ENCODE results near the gene PACSIN3.

PACSIN3 gene

DNA sequence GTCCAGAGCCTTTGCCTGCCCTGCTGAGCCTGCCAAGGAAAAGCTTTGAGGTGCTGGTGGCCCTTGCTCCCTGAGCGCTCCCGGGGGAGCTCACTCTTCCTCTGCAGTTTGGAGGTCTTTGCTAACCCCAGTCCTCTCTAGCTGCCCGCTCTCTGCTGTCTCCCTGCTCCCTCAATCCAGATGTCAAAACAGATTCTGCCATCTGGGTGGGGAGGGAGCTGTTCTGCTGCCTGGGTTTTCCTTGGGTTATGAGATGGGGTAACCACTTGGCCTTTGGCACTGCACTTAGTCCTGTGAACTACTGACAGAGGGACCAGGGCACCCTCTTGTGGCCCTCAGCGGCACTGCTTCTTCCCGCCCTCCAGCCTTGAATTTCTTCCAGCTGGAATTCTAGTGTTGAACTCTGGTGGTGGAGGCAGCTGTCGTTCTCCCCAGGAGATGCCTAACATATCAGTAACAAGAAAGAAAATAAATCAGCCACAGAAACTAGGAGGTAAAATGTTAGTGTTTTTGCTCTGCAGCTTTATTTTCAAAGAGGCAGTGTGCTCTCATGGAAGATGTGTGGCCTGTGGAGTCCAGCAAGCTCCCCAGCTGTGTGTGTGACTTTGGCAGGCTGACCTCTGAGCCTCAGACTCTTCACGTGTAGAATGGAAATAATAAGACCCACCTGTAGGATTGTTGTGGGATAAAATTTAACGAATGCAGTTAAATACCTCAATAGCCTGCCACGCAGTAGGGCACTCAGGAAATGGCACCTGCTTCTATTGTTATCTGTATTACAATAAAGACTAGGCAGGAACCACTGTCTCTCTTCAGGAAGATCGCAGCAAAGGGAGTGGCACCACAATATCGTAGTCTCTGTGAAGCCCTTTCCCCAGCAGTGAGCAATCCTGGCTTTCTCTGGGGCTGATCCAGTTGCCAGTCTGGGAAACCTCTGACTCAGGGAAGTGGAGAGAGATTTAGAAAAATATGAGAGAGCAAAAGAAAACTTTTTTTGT, 33.0 kb downstream of the PACSIN3 start:
- peak; percentile 30 for DNase-seq (ENCODE audit: low read depth)

GRCh38 chr11:47152126-47152952, 33.9 kb downstream of the PACSIN3 start:
- no peak for DNase-seq (ENCODE audit: low read depth)

DNA sequence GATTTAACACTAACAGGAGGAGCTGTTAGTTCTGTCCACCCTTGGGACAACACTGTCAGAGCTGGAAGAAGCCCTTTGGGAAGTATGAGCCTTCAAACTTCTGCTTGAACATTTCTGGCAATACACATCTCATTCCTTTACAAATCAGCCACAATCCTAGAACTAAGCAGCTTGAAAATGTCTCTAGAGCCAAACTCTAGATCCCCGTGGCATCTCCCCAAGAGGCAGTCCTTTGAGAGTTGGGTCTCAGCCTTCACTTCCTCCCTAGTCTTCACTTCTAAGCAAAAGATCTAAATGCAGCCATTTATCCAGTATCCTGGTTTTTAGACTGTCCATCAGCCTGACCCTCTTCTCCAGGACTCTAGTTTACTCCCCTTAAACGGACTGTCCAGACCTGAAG, 36.5 kb downstream of the PACSIN3 start:
- no peak for DNase-seq (ENCODE audit: low read depth)

- DNase-seq (ENCODE audit: low read depth): no peak
Observed at GRCh38 chr11:47148903-47149531, 37.2 kb downstream of the PACSIN3 start.

- DNase-seq (ENCODE audit: low read depth): no peak
Observed at GRCh38 chr11:47148270-47148669, 38.0 kb downstream of the PACSIN3 start.

DNA sequence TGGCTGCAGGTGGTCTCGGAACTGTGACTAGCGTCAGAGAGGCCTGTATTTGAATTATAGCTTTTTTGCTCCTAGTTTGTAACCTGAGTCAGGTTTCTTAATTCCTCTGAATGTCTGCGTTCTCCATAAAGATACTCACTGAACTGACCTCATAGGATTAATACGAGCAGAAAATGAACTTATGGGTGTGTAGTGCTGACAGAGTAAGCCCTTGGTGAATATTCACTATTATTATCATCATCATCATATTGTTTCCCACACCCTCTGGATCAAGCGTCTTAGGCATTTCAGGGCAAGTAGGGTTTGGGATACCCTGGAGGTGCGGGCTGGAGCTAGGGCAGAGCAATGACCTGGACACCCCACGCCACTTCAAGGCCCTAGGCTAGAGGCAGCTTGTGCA, 38.6 kb downstream of the PACSIN3 start:
- no peak for DNase-seq (ENCODE audit: low read depth)

- DNase-seq (ENCODE audit: low read depth): no peak
Observed at GRCh38 chr11:47147250-47147649, 39.0 kb downstream of the PACSIN3 start.

DNA sequence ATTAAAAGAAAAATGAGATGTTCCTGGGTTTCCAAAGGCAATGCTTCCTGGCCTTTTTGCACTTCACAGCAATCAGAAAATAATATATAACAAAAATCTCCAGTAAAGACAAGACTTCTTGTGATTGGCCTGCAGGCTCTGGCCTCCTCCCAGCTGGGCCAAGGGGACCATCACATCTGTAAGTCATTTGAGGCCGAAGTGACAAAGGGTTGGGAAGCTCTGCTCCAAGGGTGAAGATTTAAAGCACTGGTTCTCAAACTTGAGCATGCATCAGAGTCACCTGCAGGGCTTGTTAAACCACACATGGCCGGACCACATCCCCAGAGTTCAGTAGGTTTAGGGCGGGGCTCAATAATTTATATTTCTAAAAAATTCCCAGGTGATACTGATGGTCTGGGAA, 41.7 kb downstream of the PACSIN3 start:
- DNase-seq (ENCODE audit: low read depth): no peak

GRCh38 chr11:47143322-47143721, 42.9 kb downstream of the PACSIN3 start:
- no peak for DNase-seq (ENCODE audit: low read depth)

DNA sequence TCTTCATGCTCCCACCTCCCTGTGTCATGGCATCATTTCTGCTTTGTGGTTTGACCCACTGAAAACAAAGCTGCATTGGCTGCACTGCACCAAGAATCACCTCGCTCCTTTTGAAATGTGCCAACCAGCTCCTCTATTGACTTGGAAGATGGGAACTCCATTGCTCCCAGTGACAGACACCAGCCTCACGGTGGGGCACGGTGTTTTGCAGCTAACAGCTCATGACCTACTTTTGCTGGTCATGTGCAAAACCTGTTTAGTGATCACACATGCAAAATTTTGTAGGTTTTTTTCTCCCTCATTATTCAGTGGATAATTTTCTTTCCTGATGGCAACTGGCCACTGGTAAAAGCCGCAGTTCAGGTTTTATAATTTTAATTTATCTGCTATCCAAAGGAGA, 46.4 kb downstream of the PACSIN3 start:
- no peak for DNase-seq (ENCODE audit: low read depth)

- no peak for DNase-seq (ENCODE audit: low read depth)
Observed at GRCh38 chr11:47137476-47137875, 48.8 kb downstream of the PACSIN3 start.

GRCh38 chr11:47136921-47137320, 49.3 kb downstream of the PACSIN3 start:
- DNase-seq (ENCODE audit: low read depth): no peak

DNA sequence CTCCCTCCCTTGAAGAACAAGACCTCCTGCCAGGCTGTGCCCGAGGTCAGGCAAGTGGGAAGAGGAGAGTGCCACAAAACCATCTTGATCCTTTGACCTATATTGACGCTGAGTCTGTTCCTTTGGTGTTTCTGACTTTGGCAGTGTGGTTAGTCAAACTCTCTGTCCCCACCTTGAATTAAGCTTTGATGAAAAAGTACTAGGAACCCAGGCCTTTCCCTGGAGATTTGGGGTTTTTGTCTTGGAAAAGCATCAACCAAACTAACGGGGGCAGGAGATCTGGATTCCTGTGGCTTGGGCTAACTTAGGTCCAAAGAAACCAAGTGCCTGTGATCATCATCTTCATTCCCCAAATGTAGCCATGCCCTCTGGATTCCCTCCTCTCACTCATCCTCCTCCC, 49.9 kb downstream of the PACSIN3 start:
- DNase-seq (ENCODE audit: low read depth): no peak

- no peak for DNase-seq (ENCODE audit: low read depth)
Observed at GRCh38 chr11:47132981-47133380, 53.3 kb downstream of the PACSIN3 start.

DNA sequence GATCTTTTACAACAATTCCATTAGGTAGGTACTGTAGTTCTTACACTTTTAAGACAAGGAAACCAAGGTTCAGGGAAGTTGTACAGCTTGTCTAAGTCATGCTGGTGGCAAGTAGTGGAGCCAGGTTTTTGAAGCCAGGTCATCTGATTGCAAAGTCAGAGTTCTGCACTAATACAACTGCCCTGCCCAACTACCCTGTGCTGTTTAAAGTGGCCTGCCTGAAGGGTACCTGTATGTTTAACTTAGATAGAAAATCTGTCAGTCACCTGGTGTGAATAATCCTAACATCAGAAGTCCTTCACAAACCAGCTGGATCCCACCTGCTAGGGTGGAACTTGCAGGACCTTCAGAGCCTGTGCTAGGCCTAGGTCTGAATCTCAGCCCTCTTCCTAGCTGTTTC, 53.7 kb downstream of the PACSIN3 start:
- DNase-seq (ENCODE audit: low read depth): no peak

DNA sequence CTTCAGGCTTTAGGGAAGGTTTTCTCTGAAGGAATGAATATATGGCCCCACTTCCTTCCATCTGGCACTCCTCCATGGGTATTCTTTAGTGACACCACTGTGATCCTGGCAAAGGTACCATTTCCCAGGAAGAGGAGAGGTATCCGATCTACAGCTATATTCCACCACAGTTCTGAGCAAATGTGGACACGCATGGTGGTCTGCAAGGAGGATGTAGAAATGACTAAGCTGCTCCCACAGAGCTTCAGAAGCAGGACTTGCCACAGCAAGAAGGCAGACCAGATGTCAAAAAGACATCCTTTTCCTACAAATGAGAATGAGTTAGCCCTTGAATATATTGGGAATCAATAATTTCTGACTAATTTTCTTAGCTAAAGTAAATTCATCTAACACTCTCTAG, 55.1 kb downstream of the PACSIN3 start:
- no peak for DNase-seq (ENCODE audit: low read depth)

- no peak for DNase-seq (ENCODE audit: low read depth)
Observed at GRCh38 chr11:47130543-47130942, 55.7 kb downstream of the PACSIN3 start.

All from T follicular helper cell (primary cell).